Brain microvascular endothelial cell (primary cell): ENCODE measurements around the gene HTT.

ENCODE experiments used
- DNase-seq: peaks from one replicate; pipeline ENCODE4 v3.0.0-alpha.2; 2020
- H3K27ac ChIP-seq: fragments of 250-450 bp; sonication (Bioruptor Pico); 2 replicates; pipeline ENCODE4 v1.5.1; 2020; ENCODE audit warnings: mild to moderate bottlenecking, moderate library complexity
- H3K27me3 ChIP-seq: fragments of 250-450 bp; sonication (Bioruptor Pico); replicated peaks from 2 replicates; pipeline ENCODE4 v1.5.1; 2020; ENCODE audit warnings: mild to moderate bottlenecking
- H3K36me3 ChIP-seq: fragments of 250-450 bp; sonication (Bioruptor Pico); replicated peaks from 2 replicates; pipeline ENCODE4 v1.5.1; 2020; ENCODE audit warnings: mild to moderate bottlenecking
- H3K4me3 ChIP-seq: 2 replicates; pipeline ENCODE4 v1.5.1; 2011; ENCODE audit warnings: low read depth, mild to moderate bottlenecking, control low read depth, low read length, moderate library complexity
- CTCF ChIP-seq: IDR thresholded peaks from 2 replicates; pipeline ENCODE4 v1.5.1; 2011; ENCODE audit warnings: low read depth, mild to moderate bottlenecking, moderate library complexity, low read length, control low read depth, inconsistent platforms; ENCODE audit errors: missing control alignments
- in situ Hi-C: cut with HindIII; loops from 2 replicates; pipeline ENCODE4 v1.10.0; 2017; ENCODE audit warnings: low sequenced_read_pairs, low pct_ligation_motif_present

Gene HTT

DNA sequence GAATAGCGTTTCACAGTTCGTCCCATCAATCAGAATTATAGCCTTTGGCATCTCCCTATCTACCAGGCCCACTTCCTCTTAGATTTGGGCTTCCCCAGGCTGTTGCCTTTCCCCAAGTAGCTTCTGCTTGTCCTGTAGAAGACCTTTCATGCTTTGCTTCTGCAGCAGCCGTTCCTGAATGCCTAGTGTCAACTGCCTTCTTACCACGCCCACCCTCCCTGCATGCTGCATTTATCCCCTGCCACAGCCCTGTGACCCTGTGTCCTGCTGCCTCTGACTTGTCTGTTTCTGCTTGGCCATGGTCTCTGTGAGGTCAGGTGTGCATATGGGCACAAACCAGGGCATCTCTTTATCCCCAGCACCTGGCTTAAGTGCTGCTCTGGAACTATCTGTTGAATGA is 56.3 kb downstream of the HTT start:
- no peak overlapping the region for H3K4me3 ChIP-seq
- H3K36me3 ChIP-seq: peaks cover 59% of the 10 kb centered on the region
- no peak for TF ChIP-seq CTCF
- H3K27ac ChIP-seq: no peak overlapping the region
- in situ Hi-C loops: no loop called here
- DNase-seq: no peak
- H3K27me3 ChIP-seq: no peaks in the 10 kb centered on the region

- no peak overlapping the region for H3K27ac ChIP-seq
- peaks cover 56% of the 10 kb centered on the region for H3K36me3 ChIP-seq
- in situ Hi-C loops: no loop called here
- no peak for TF ChIP-seq CTCF
- H3K4me3 ChIP-seq: no peak overlapping the region
- DNase-seq: no peak
- no peaks in the 10 kb centered on the region for H3K27me3 ChIP-seq
Observed at GRCh38 chr4:3134201-3134600, 59.7 kb downstream of the HTT start.

GRCh38 chr4:3135155-3136011 is 60.9 kb downstream of the HTT start:
- Histone ChIP-seq H3K27ac (no peak overlapping the region), H3K4me3 (no peak overlapping the region), H3K36me3 (peaks cover 50% of the 10 kb centered on the region), H3K27me3 (no peaks in the 10 kb centered on the region)
- TF ChIP-seq CTCF: no peak
- in situ Hi-C loops: no loop called here
- DNase-seq: no peak

- H3K36me3 ChIP-seq: peaks cover 43% of the 10 kb centered on the region
- H3K27me3 ChIP-seq: no peaks in the 10 kb centered on the region
- no peak overlapping the region for H3K4me3 ChIP-seq
- DNase-seq: no peak
- in situ Hi-C loops: no loop called here
- H3K27ac ChIP-seq: no peak overlapping the region
- TF ChIP-seq CTCF: no peak
Observed at GRCh38 chr4:3136454-3136853, 62.0 kb downstream of the HTT start.

DNA sequence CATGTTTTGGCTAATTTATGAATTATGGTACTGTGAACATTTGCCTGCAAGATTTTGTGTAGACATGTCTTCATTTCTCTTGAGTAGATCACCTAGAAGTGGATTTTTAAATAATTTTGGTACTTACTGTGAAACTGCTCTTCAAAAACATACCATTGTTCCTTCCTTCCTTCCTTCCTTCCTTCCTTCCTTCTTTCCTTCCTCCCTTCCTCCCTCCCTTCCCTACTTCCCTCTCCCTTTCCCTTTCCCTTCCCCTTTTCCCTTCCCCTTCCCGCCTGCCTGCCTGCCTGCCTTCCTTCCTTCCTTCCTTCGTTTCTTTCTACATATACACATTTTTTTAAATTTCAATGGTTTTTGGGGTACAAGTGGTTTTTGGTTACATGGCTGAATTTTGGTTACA is 63.4 kb downstream of the HTT start:
- in situ Hi-C loops: no loop called here
- peaks cover 33% of the 10 kb centered on the region for H3K36me3 ChIP-seq

More for the DNA sequence above, 63.4 kb downstream of the HTT start:
- Histone ChIP-seq H3K27ac (no peak overlapping the region), H3K27me3 (no peaks in the 10 kb centered on the region), H3K4me3 (no peak overlapping the region)
- no peak for TF ChIP-seq CTCF
- no peak for DNase-seq
